ENCODE results near the gene USF2. TPM values are rescaled to one million over a fixed set of nuclear protein-coding genes. Genes with fewer than 3 reads are reported as not detected.
"Not testable (repeated sequence)": the region's sequence is repeated elsewhere in the genome, so short reads cannot be mapped to it uniquely, and the experiment has no call there.

The USF2 gene
- total and polyA plus RNA-seq, 2 donors (not counting 1 experiment from before 2014, with no cell fraction given) = 318 to 377 TPM

GRCh38 chr19:35285465-35285864, 16.7 kb downstream of the USF2 start:
- DNase-seq; H3K27me3 ChIP-seq (replicated peaks in 1 of 4; ENCODE audit: control extremely low read depth in 1 of 4, control insufficient read depth in 3 of 4, insufficient read depth in 4 of 4, low read length in 3 of 4); CTCF ChIA-PET; H3K9me3 ChIP-seq (ENCODE audit: control extremely low read depth in 1 of 3, control insufficient read depth in 2 of 3, insufficient read depth in 1 of 3, low read length in 2 of 3); H3K27ac ChIP-seq (ENCODE audit: low read length in 2 of 2); H3K36me3 ChIP-seq (replicated peaks in 1 of 2; ENCODE audit: control extremely low read depth in 1 of 2, control insufficient read depth in 1 of 2, extremely low read depth in 1 of 2, insufficient read depth in 2 of 2, low read length in 1 of 2); intact Hi-C loops (cut with micrococcal nuclease); H4K20me1 ChIP-seq (ENCODE audit: control insufficient read depth, insufficient read depth, low read length, poor library complexity, severe bottlenecking); H3K27me3 Mint-ChIP-seq; H3K79me2 ChIP-seq (ENCODE audit: control insufficient read depth, insufficient read depth, low read length); H3K9ac ChIP-seq (ENCODE audit: low read length); H3K4me3 Mint-ChIP-seq; H3K4me3 ChIP-seq (ENCODE audit: control extremely low read depth in 1 of 5, extremely low read depth in 1 of 5, insufficient read depth in 1 of 5, low read depth in 2 of 5, low read length in 4 of 5); ATAC-seq (ENCODE audit: low read depth); H3K27ac Mint-ChIP-seq; H2AFZ ChIP-seq (ENCODE audit: insufficient read depth, low read depth, low read length, poor library complexity, severe bottlenecking); H3K4me2 ChIP-seq (replicated peaks; ENCODE audit: low read depth, low read length, poor library complexity, severe bottlenecking); H3K9me3 Mint-ChIP-seq (ENCODE audit: insufficient read depth): not testable (repeated sequence)
- H3K4me1 ChIP-seq (ENCODE audit: control insufficient read depth in 2 of 2, insufficient read depth in 2 of 2, low read length in 2 of 2) = peaks cover 31 to 34% of the 10 kb centered on the region in 2 donors
- WGBS (ENCODE audit: insufficient coverage) = no CpG with 5 or more reads among the region's 3 CpGs
- H3K4me1 Mint-ChIP-seq = peaks cover 38% of the 10 kb centered on the region
- POLR2A ChIA-PET = interaction anchor here (1.1 to 1.5 kb wide), 2 partner anchors 11 to 59 kb away, joined by 3 to 5 read pairs; no protein-coding TSS in a partner anchor

- H3K4me1 ChIP-seq (ENCODE audit: control insufficient read depth in 2 of 2, insufficient read depth in 2 of 2, low read length in 2 of 2) = peaks cover 25 to 27% of the 10 kb centered on the region in 2 donors
- H3K27me3 ChIP-seq (replicated peaks in 1 of 4; ENCODE audit: control extremely low read depth in 1 of 4, control insufficient read depth in 3 of 4, insufficient read depth in 4 of 4, low read length in 3 of 4); H3K27me3 Mint-ChIP-seq; H3K4me3 ChIP-seq (ENCODE audit: control extremely low read depth in 1 of 5, extremely low read depth in 1 of 5, insufficient read depth in 1 of 5, low read depth in 2 of 5, low read length in 4 of 5); H3K79me2 ChIP-seq (ENCODE audit: control insufficient read depth, insufficient read depth, low read length); H4K20me1 ChIP-seq (ENCODE audit: control insufficient read depth, insufficient read depth, low read length, poor library complexity, severe bottlenecking); intact Hi-C loops (cut with micrococcal nuclease); H3K9ac ChIP-seq (ENCODE audit: low read length); H3K4me3 Mint-ChIP-seq; H3K9me3 ChIP-seq (ENCODE audit: control extremely low read depth in 1 of 3, control insufficient read depth in 2 of 3, insufficient read depth in 1 of 3, low read length in 2 of 3); ATAC-seq (ENCODE audit: low read depth); H3K36me3 ChIP-seq (replicated peaks in 1 of 2; ENCODE audit: control extremely low read depth in 1 of 2, control insufficient read depth in 1 of 2, extremely low read depth in 1 of 2, insufficient read depth in 2 of 2, low read length in 1 of 2); H3K27ac ChIP-seq (ENCODE audit: low read length in 2 of 2); H3K27ac Mint-ChIP-seq; H3K4me2 ChIP-seq (replicated peaks; ENCODE audit: low read depth, low read length, poor library complexity, severe bottlenecking); H3K9me3 Mint-ChIP-seq (ENCODE audit: insufficient read depth); POLR2A ChIA-PET; CTCF ChIA-PET; H2AFZ ChIP-seq (ENCODE audit: insufficient read depth, low read depth, low read length, poor library complexity, severe bottlenecking); DNase-seq: not testable (repeated sequence)
- WGBS (ENCODE audit: insufficient coverage) = 90% methylated on average over 5 of the region's 5 CpGs
- peaks cover 35% of the 10 kb centered on the region for H3K4me1 Mint-ChIP-seq
Measured at GRCh38 chr19:35286101-35286500, 17.3 kb downstream of the USF2 start.

Measured in B cell (primary cell).